Fibroblast of skin of left quadriceps (primary cell): ENCODE measurements around the gene SLC26A11.
"Not testable (repeated sequence)": the region's sequence is repeated elsewhere in the genome, so short reads cannot be mapped to it uniquely, and the experiment has no call there.

ENCODE experiments used
- DNase-seq, 2 experiments: peaks; one replicate each; pipeline ENCODE4 v3.0.0-alpha.2; 2013; ENCODE audit warnings: low read depth in 2 of 2

The SLC26A11 gene

DNA sequence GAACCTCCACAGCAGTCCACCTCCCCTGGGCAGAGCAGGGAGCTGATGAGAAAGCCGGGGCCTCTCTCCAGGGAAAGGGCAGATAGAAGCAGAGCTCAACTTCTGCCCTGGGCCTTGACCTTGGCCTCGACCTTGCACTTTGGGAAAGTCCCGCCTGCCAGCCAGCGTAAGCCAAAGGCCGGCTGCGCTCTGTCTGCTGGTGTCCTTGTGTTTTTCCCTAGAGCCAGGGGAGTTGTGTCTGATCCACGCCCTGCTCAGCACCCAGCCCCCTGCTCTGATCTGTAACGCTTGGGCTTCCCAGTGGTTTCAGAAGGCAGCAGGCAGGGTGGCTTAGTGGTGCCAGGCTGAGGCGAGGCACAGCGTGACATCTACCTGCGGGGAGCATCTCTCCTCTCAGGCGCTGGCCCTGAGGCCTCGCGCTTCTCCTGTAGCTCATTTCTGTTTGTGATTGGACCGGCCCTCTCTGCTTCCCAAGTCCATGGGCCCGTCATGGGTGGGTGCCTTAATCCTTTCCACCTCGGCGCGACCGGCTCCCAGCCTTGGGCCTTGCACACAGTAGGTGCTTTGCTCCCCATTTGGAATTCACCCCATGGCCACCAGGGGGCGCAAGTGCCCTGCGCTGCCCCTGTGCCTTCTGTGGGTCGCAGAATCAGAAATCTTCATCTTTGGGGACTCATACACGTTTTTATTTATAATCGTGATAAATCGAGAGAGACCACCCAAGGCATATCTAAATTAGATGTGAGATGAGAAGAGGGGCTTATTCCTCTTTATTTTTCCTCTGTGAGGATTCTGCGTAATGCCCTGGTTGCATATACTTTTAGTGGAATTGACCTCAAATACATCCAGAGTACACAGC, 24.3 kb upstream of the SLC26A11 start:
- DNase-seq, result no peak

GRCh38 chr17:80196652-80197051, 23.6 kb upstream of the SLC26A11 start:
- DNase-seq, result no peak

GRCh38 chr17:80198144-80198661, 22.0 kb upstream of the SLC26A11 start:
- DNase-seq, result no peak

- DNase-seq, result not testable (repeated sequence)
Measured at GRCh38 chr17:80199295-80199694, 20.9 kb upstream of the SLC26A11 start.

DNA sequence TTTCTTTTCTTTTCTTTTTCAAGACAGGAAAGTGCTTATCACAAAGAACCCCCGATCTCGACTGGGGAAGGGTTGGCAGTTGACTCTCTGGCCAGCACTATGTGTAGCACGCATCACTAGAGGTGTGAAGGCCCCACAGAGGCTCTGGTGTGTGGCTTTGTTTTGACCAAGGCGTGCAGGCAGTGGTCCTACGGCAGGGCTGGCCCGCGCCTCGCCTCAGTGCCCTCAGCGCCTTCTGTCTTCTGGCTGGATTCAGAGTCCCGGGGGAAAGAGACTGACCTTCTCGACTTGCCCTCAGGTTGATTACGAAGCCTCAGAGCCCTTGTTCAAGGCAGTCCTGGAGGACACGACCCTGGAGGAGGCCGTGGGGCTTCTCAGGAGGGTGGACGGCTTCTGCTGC, 18.8 kb upstream of the SLC26A11 start:
- no peak for DNase-seq

- DNase-seq, result no peak
Measured at GRCh38 chr17:80202197-80202596, 18.0 kb upstream of the SLC26A11 start.

DNA sequence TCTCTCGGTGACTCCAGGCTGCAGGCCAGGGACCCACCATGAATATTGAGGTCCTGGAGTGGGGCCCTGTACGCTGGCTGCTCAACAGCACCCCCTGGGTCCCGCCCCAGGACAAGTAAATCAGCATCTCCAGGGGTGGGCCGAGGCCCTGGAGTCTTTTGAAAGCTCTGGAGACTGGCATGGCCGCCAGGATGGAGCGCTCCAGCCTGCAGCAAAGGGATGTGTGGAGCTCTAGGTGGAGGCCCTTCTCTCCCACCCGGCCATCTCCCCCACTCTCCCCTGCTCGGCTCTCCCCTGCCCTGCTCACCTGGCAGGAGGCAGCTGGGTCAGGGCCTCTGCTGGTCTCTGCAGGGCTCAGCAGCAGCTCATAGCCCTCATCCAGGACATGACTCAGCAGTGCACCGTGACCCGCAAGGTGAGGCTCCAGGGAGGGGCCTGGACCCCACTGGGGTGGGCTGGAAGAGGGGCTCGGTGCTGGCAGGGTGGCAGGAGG, 16.7 kb upstream of the SLC26A11 start:
- no peak for DNase-seq

DNA sequence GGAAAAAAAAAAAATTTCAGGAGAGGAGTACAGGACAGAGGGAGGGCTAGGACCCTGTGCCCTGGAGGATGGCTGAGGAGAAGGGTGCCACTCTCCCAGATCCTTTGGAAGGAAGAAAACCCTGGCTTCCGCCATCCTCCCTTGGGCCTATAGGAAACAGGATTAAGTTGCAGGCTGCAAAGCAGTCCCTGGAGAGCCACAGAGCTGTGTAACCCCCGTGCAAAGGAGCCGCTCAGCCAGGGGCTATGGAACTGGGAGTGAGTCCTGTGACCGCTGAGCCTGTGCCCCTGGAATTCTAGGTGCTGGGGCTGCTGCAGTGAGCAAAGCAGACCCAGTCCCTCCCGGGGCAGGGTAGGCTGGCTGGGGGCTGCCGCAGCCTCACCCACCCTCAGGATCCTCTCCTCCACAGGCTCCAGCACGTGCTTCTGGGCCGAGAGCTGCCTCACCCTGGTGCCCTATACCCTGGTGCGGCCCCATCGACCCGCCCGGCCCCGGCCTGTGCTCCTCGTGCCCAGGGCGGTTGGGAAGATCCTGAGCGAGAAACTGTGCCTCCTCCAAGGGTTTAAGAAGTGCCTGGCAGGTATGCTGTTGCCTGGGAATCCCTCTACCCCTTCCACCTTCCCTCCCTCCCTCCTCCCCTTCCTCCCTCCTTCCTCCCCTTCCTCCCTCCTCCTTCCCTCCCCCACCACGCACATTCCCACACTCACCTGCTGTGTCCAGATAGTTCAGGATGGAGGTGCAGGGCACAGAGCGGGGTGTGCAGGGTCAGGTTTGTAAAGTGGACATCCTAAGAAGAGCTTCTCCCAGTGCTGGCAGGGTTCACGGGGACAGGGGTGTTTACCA, 15.4 kb upstream of the SLC26A11 start:
- no peak for DNase-seq

DNA sequence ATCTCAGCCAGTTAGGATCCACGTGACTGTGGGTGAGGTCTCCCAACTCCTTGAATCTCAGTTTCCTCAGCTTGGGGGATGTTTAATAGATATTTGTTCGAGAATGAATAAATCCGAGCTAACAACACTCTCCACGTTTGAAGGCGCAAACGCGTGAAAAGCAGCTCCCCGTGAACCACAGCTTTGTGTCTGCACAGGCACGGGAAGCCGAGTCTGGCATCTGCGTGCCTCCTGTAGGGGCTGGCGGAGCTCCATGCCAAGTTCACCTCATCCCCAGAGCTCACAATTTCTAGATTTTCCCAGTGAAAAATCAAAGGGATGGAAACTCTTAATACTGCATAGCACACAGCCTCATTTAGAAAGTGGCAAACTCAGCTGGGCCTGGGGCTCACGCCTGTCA, 14.4 kb upstream of the SLC26A11 start:
- no peak for DNase-seq

GRCh38 chr17:80208050-80208449, 12.2 kb upstream of the SLC26A11 start:
- DNase-seq, result no peak

DNA sequence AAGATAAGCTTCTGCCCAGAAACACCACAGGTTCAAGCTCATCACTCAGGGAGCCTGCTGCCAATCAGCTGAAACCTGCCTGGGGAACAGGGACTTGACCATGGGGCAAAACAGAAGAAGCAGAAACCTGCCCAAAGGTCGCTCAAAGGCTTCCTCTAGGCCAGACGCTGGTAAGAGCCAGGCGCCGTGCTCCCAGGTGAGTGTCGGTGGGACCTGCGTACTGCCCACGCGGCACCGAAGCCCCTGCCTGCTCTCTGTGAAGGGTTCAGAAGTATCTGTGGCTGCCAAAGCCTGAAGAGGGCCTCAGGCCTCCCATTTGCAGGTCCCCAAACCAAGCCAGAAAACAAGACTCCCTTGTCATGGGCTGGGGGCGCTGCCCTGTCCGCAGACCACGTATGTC, 10.5 kb upstream of the SLC26A11 start:
- DNase-seq, result no peak

DNA sequence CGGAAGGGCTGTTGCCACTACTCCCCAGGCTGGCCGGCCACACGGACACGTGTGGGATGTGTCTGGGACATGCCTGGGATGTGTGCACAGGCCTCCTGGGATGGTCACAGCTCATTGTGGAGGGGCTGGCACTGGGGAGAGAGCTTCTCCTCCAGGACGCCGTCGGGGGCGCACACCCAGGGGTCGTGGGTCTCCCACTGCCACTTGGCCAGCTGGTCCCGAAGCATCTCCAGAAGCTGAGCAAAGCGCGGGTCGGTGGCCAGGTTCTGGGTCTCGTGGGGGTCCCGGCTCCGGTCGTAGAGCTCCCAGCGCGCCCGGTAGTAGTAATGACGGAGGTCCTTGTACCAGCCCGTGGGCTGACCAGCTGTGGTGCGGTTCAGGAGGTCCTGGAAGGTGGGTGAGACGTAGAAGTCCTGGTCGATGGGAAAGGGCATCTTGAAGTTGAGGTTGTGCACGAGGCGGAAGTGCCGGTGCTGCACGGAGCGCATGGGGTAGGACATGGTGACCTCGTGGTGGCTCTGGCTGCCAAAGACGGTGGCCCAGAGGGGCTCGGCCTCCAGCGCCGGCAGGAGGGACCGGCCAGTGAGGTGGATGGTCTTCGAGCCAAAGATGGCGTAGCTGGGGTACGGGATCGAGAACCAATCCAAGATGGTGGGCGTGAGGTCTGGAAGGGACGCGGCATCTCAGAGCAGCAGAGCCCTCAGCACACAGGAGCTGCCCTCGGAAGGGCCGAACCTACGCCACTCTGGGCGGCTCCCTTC, 9.7 kb upstream of the SLC26A11 start:
- DNase-seq, result no peak

DNA sequence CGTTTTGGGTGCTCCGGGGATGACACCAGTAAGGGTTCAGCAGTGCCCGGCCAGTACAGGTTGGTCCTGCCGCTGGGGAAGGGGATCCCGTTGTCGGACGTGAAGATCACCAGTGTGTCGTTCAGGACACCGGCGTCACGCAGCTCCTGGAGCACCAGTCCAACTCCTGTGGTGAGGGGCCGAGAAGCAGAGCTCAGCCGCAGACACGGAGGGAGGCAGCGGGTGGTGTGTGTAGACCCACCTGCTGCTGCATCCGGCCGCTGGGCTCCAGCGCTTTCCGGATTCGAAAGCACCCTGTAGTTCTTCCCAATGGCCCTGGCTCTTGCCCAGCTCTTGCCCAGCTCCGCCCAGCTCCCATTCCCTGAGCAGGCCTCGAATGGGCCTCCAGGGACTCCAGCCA, 8.1 kb upstream of the SLC26A11 start:
- DNase-seq, result no peak

- DNase-seq, result no peak
Measured at GRCh38 chr17:80212511-80212910, 7.7 kb upstream of the SLC26A11 start.

- DNase-seq, result no peak
Measured at GRCh38 chr17:80212962-80213642, 7.1 kb upstream of the SLC26A11 start.

- DNase-seq, result no peak
Measured at GRCh38 chr17:80213643-80213975, 6.6 kb upstream of the SLC26A11 start.

DNA sequence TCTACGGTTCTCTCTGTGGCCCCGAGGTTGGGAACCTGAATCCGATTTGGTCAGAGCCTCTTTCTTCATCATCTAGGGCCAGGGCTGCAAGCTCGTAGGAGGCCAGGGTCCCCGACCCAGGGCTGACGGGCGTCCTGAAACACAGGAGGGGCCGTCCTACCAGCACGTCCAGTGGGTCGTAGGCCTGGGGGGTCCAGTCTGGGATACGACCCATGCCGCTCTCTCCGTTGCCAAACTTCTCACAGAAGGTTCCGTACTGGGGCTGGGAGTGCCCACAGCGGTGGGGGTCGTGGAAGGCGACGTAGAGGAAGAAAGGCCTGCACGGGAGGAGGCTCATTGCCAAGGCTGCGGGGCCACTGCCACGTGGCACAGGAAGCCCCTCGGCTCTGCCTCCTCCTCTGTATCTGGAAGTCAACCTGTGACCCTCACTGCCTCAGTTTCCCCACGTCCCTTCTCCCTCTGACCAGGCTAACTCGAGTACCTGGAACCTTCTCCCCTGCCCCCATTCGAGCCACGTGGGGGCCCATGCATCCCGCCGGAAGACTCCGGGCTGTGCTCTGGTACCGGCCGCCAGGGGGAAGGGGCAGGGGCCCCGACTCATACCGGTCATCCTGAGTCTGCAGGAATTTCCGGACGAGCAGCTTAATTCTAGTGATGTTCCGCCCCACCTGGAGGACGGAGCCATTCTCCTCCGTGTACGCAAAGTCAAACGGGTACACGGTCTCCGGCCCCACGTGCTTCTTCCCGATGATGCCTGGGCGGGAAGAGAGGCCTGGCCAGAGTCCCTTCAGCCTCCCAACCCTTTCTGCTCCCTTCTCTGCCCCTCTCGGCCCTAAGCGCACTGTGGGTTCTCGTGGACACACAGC, 6.0 kb upstream of the SLC26A11 start:
- DNase-seq, result no peak

- no peak for DNase-seq
Measured at GRCh38 chr17:80214878-80215210, 5.4 kb upstream of the SLC26A11 start.

- no peak for DNase-seq
Measured at GRCh38 chr17:80216473-80217456, 3.5 kb upstream of the SLC26A11 start.
